Effector memory CD4-positive, alpha-beta T cell (primary cell): ENCODE data around the gene RAD9A.
A peak's percentile ranks its signal among the peaks of the same experiment; 100 is the strongest.

Experiments used
- DNase-seq, 3 donors: peaks; one replicate each; pipeline ENCODE4 v3.0.0-alpha.2; 2020
- H3K27ac ChIP-seq: 2 replicates; pipeline ENCODE4 v1.7.0; 2013; ENCODE audit warnings: mild to moderate bottlenecking, low read length, moderate library complexity; ENCODE audit not compliant: insufficient read depth, poor library complexity, severe bottlenecking
- H3K27me3 ChIP-seq: replicated peaks from 2 replicates; pipeline ENCODE4 v1.7.0; 2013; ENCODE audit warnings: mild to moderate bottlenecking, low read length; ENCODE audit not compliant: insufficient read depth, control insufficient read depth, poor library complexity, severe bottlenecking
- H3K36me3 ChIP-seq: 2 replicates; pipeline ENCODE4 v1.7.0; 2013; ENCODE audit warnings: mild to moderate bottlenecking, low read length, moderate library complexity; ENCODE audit not compliant: control insufficient read depth, insufficient read depth
- H3K4me1 ChIP-seq: 2 replicates; pipeline ENCODE4 v1.7.0; 2013; ENCODE audit warnings: low read length, mild to moderate bottlenecking; ENCODE audit not compliant: control insufficient read depth, insufficient read depth, poor library complexity, severe bottlenecking
- H3K4me3 ChIP-seq: 2 replicates; pipeline ENCODE4 v1.7.0; 2013; ENCODE audit warnings: low read length, low read depth, mild to moderate bottlenecking; ENCODE audit not compliant: insufficient read depth, poor library complexity, severe bottlenecking
- H3K9me3 ChIP-seq: 2 replicates; pipeline ENCODE4 v1.7.0; 2013; ENCODE audit warnings: mild to moderate bottlenecking, low read length, moderate library complexity; ENCODE audit not compliant: control insufficient read depth

The RAD9A gene

GRCh38 chr11:67435727-67436458, 44.1 kb downstream of the RAD9A start:
- H3K4me1 ChIP-seq: peaks cover 66% of the 10 kb centered on the region

GRCh38 chr11:67436459-67437081, 44.8 kb downstream of the RAD9A start:
- Histone ChIP-seq H3K27ac (peak overlapping the region; percentile 93), H3K36me3 (peaks cover 18% of the 10 kb centered on the region), H3K9me3 (no peaks in the 10 kb centered on the region), H3K27me3 (no peaks in the 10 kb centered on the region), H3K4me1 (peaks cover 72% of the 10 kb centered on the region), H3K4me3 (peak overlapping the region; percentile 94)
- peak in 1 of 3 donors; percentile 48 for DNase-seq

More at GRCh38 chr11:67435727-67436458, 44.1 kb downstream of the RAD9A start:
- Histone ChIP-seq H3K27me3 (no peaks in the 10 kb centered on the region), H3K4me3 (peak overlapping the region; percentile 94), H3K36me3 (peaks cover 18% of the 10 kb centered on the region), H3K27ac (peak overlapping the region; percentile 93), H3K9me3 (no peaks in the 10 kb centered on the region)
- no peak for DNase-seq

GRCh38 chr11:67437082-67437808, 45.5 kb downstream of the RAD9A start, which contains the start of gene PTPRCAP:
TSS of gene PTPRCAP (minus strand) at chr11:67437682. CDS start at chr11:67437619, 63 bp downstream.
- Histone ChIP-seq H3K4me1 (peaks cover 77% of the 10 kb centered on the region), H3K27ac (peak within 1 kb of the TSS; percentile 93), H3K36me3 (peaks cover 18% of the 10 kb centered on the region), H3K4me3 (peak within 1 kb of the TSS; percentile 94), H3K27me3 (no peaks in the 10 kb centered on the region), H3K9me3 (no peaks in the 10 kb centered on the region)
- DNase-seq: peak; percentile 68 to 71 (median 68)

- Histone ChIP-seq H3K27ac (peak overlapping the region; percentile 93), H3K4me1 (peaks cover 75% of the 10 kb centered on the region), H3K9me3 (no peaks in the 10 kb centered on the region), H3K4me3 (peak overlapping the region; percentile 94), H3K36me3 (peaks cover 18% of the 10 kb centered on the region), H3K27me3 (no peaks in the 10 kb centered on the region)
- DNase-seq: no peak
Observed at GRCh38 chr11:67437809-67438157, 46.0 kb downstream of the RAD9A start.

GRCh38 chr11:67438158-67438902, 46.5 kb downstream of the RAD9A start:
- Histone ChIP-seq H3K4me1 (peaks cover 70% of the 10 kb centered on the region), H3K9me3 (no peaks in the 10 kb centered on the region), H3K36me3 (peaks cover 18% of the 10 kb centered on the region), H3K27me3 (no peaks in the 10 kb centered on the region), H3K27ac (peak overlapping the region; percentile 93), H3K4me3 (peak overlapping the region; percentile 94)
- peak; percentile 61 to 69 (median 68) for DNase-seq

GRCh38 chr11:67439321-67440228, 47.8 kb downstream of the RAD9A start:
- H3K27ac ChIP-seq: peak overlapping the region; percentile 93
- DNase-seq: no peak
- H3K27me3 ChIP-seq: no peaks in the 10 kb centered on the region
- no peaks in the 10 kb centered on the region for H3K9me3 ChIP-seq
- H3K36me3 ChIP-seq: peaks cover 12% of the 10 kb centered on the region
- H3K4me1 ChIP-seq: peaks cover 61% of the 10 kb centered on the region
- H3K4me3 ChIP-seq: peak overlapping the region; percentile 94

GRCh38 chr11:67440229-67441097, 48.7 kb downstream of the RAD9A start:
- no peaks in the 10 kb centered on the region for H3K9me3 ChIP-seq
- peaks cover 3% of the 10 kb centered on the region for H3K36me3 ChIP-seq

GRCh38 chr11:67441098-67441563, 49.3 kb downstream of the RAD9A start:
- H3K27ac ChIP-seq: peak overlapping the region; percentile 93
- no peaks in the 10 kb centered on the region for H3K9me3 ChIP-seq
- no peak overlapping the region for H3K4me3 ChIP-seq
- peaks cover 61% of the 10 kb centered on the region for H3K4me1 ChIP-seq
- no peak for DNase-seq
- no peaks in the 10 kb centered on the region for H3K27me3 ChIP-seq
- no peaks in the 10 kb centered on the region for H3K36me3 ChIP-seq

More at GRCh38 chr11:67440229-67441097, 48.7 kb downstream of the RAD9A start:
- H3K27ac ChIP-seq: peak overlapping the region; percentile 93
- H3K4me3 ChIP-seq: peak overlapping the region; percentile 94
- no peaks in the 10 kb centered on the region for H3K27me3 ChIP-seq
- no peak for DNase-seq
- peaks cover 61% of the 10 kb centered on the region for H3K4me1 ChIP-seq
